RWPE1 (cell line): ENCODE measurements around the gene TEKT3.

Experiments used
- CTCF ChIA-PET: fragments of 350-600 bp; sonication (Branson Sonifier 250); formaldehyde crosslinking; extraction: SDS; loops from one replicate; lab custom pipeline; 2021; lab: Yijun Ruan, JAX
- POLR2A ChIA-PET: fragments of 400-600 bp; formaldehyde crosslinking; extraction: SDS; loops from one replicate; lab custom pipeline; 2020; ENCODE audit warnings: antibody characterized with exemption; ENCODE audit not compliant: low non-redundant PET; lab: Yijun Ruan, JAX
- DNase-seq: peaks from one replicate; pipeline ENCODE4 v3.0.0; 2012; ENCODE audit warnings: low spot score
- H3K27ac ChIP-seq: fragments of 450-650 bp; 2 replicates; pipeline ENCODE4 v1.5.1; 2017
- TF ChIP-seq, protein P1 (sequence below): fragments of 450-650 bp; conservative IDR thresholded peaks from 2 replicates; pipeline ENCODE4 v1.5.1; 2017; ENCODE audit warnings: low read depth, mild to moderate bottlenecking

TEKT3 gene

DNA sequence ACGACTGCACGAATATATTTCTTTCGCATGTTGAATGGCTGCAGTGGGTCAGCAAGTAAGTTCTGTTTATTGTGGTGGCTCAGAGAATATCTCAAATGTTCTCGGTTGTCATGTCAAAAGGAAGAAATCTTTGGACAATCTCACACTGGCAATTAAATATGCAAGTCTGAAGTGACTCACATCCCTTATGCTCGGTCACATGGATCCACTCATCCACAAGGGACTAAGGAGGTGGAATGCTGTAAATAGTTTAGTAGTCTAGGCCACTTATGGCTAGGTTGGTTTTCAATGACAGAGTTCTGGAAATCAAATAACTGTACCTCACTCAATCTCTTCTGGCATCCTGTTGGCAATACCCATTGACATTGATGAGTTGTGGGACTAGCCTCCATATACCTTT is 43.2 kb downstream of the TEKT3 start:
- CTCF ChIA-PET: no interaction called here
- POLR2A ChIA-PET: no interaction called here
- no peak overlapping the region for H3K27ac ChIP-seq

DNA sequence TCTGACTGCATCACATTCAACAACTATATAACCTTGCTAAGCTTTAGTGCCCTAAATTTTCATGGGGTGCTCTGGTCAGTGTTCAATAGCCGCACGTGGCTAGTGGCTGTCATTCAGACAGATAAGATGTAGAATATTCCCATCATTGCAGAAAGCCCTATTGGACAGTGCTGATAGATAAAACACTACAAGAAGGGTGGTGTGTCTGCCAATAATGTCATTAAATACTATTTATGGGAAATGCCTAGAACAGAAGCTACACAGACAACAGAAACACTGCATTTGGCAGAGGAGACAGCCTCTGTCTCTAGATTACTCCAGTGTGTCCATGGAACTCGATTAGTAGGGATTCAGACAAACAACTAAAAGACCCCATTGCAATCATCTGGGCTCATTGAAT is 47.8 kb downstream of the TEKT3 start:
- H3K27ac ChIP-seq: no peak overlapping the region
- TF ChIP-seq, protein P1, sequence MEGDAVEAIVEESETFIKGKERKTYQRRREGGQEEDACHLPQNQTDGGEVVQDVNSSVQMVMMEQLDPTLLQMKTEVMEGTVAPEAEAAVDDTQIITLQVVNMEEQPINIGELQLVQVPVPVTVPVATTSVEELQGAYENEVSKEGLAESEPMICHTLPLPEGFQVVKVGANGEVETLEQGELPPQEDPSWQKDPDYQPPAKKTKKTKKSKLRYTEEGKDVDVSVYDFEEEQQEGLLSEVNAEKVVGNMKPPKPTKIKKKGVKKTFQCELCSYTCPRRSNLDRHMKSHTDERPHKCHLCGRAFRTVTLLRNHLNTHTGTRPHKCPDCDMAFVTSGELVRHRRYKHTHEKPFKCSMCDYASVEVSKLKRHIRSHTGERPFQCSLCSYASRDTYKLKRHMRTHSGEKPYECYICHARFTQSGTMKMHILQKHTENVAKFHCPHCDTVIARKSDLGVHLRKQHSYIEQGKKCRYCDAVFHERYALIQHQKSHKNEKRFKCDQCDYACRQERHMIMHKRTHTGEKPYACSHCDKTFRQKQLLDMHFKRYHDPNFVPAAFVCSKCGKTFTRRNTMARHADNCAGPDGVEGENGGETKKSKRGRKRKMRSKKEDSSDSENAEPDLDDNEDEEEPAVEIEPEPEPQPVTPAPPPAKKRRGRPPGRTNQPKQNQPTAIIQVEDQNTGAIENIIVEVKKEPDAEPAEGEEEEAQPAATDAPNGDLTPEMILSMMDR: no peak
- ChIA-PET CTCF (no interaction called here), POLR2A (no interaction called here)
- DNase-seq: no peak

More for the DNA sequence above, 43.2 kb downstream of the TEKT3 start:
- DNase-seq: no peak
- TF ChIP-seq, protein P1: no peak

DNA sequence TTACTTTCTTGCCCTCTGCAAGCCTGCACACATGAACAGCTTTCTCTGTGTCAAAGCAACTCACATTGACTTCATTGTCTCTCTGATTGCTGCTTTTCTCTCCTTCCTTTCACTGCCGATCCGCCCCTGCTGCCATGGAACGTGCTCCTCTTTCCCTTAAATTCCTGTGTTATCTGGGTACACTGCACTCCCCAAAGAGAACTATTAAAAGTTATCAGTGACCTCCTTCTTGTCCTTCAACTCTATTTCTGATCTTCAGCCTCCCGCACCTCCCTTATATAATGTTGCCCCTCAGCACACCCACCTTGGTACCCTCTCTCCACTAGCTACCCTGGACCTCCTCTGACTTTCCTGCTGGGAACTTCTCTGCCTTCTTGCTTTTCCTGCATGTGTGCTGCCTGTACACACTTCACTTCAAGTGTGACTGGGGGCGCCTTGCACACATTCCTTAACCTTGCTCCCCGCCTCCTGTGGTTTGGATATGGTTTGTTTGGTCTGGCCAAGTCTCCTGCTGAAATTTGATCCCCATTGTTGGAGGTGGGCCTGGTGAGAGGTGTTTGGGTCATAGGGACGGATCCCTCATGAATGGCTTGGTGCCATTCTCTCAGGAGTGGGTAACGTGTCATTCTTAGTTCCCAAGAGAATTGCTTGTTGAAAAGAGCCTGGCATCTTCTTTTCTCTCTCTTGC is 49.6 kb downstream of the TEKT3 start:
- TF ChIP-seq, protein P1: no peak
- ChIA-PET CTCF (interaction anchor here (0.8 kb wide), 1 partner anchor 193 kb away, joined by 4 read pairs; no protein-coding TSS in a partner anchor), POLR2A (no interaction called here)
- no peak overlapping the region for H3K27ac ChIP-seq
- DNase-seq: no peak

DNA sequence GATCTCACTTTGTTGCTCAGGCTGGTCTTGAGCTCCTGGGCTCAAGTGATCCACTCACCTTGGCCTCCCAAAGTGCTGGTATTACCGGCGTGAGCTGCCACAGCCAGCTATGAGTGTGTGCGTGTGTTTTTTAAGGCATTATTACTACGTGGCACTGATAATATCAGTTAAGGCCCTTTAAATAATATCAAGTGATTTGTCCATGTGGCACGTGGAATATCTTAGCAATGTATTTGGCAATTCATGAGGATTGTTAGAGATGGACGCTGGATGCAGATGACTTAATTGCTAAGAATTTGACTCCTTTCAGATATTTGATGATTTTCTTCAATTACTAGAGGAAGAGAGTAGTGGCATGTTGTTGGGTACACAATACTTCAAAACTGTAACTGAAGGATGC is 50.8 kb downstream of the TEKT3 start:
- H3K27ac ChIP-seq: no peak overlapping the region
- ChIA-PET POLR2A (no interaction called here), CTCF (no interaction called here)
- DNase-seq: no peak
- TF ChIP-seq, protein P1: no peak

DNA sequence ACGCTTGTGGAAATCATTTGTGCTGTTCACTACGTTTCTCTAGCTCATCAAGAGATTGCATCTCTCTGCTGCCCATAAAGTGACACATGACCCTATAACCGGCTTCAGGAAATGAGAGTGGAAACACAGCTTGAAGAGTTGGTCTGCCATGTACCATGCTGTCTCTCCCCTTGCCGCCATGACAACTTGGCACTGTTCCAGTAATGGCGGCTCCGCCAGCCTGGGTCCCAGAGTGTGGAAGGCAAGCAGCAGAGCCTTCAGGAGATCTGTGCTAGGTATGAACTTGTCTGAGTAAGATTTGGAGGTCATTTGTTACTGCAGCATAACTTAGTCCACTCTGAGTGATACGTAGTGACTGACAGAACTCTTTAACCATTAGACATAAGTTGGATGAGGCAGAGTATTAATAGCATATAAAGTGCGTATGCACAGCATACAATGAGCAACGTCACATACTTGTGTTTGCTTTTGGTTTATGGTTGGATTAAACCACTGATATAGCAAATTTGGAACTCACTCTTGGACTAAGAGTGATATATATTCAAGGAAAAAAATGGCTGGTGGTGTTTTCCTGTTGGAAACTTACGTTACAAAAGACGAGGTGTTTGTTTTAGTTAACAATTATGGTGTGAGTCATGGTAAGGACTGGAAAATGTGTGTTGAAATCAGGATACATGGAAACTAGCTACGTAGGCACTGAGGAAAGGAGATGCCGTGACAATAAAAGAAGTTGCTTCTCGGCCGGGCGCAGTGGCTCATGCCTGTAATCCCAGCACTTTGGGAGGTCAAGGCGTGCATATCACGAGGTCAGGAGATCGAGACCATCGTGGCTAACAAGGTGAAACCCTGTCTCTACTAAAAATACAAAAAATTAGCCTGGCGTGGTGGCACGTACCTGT is 51.9 kb downstream of the TEKT3 start:
- peak; percentile 17 for DNase-seq
- ChIA-PET POLR2A (no interaction called here), CTCF (interaction anchor here (0.6 kb wide), 1 partner anchor 213 kb away, joined by 3 read pairs; no protein-coding TSS in a partner anchor)

DNA sequence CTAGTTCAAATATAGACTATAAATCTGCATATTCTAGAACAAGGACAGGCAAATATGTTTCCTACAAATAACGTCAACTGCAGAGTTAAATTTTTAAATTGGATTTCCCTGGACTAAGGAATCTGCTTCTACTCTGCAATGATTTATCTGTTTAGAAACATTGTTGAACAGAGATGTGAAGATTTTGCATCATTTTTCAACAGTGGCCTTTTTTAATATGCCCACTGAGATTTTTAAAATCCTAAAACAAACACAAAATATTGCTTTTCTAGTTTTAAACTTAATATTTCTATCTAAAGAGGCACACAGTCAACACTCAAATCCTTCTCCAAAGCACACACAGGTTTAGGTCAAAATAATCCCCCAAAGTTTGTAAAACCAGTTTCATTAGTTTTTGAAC is 52.5 kb downstream of the TEKT3 start:
- DNase-seq: no peak
- ChIA-PET CTCF (interaction anchor here (0.6 kb wide), 1 partner anchor 214 kb away, joined by 3 read pairs; no protein-coding TSS in a partner anchor), POLR2A (no interaction called here)
- TF ChIP-seq, protein P1: no peak
- no peak overlapping the region for H3K27ac ChIP-seq

More for the DNA sequence above, 51.9 kb downstream of the TEKT3 start:
- TF ChIP-seq, protein P1: no peak
- H3K27ac ChIP-seq: no peak overlapping the region
